ENCODE results near the gene SPATA46.
"Not testable (repeated sequence)": the region's sequence is repeated elsewhere in the genome, so short reads cannot be mapped to it uniquely, and the experiment has no call there.

Gene SPATA46, protein sequence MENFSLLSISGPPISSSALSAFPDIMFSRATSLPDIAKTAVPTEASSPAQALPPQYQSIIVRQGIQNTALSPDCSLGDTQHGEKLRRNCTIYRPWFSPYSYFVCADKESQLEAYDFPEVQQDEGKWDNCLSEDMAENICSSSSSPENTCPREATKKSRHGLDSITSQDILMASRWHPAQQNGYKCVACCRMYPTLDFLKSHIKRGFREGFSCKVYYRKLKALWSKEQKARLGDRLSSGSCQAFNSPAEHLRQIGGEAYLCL

GRCh38 chr1:162376691-162377090 lies at the start of gene SPATA46:
SPATA46 (minus strand) TSS chr1:162376854; CDS start chr1:162376790, 64 bp downstream.
- DNase-seq (ENCODE audit: low read depth) = no peak

DNA sequence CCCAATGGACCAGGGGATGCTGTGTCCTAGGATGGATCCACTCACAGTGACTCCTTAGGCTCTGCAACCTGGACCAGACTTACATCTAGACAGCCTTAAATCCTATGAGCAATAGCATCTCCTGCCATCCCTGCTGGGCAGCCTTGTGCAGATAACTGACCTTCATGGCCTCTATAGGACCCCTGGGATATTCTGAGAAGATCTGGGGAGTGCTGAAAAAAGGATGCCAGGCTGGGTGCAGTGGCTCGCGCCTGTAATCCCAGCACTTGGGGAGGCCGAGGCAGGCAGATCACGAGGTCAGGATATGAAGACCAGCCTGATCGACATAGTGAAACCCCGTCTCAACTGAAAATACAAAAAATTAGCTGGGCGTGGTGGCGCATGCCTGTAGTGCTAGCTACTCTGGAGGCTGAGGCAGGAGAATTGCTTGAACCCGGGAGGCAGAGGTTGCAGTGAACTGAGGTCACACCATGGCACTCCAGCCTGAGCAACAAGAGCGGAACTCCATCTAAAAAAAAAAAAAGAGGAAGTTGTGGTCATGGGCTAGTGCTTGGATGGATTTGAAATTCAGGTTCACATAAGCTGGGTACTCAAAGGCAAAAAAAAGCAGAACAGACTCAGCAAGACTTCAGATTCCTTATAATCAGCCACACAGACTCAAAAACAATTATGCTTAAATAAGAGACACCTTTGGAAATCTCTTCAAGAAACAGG lies 46.2 kb upstream of the SPATA46 start:
- no peak for DNase-seq (ENCODE audit: low read depth)

- DNase-seq (ENCODE audit: low read depth) = no peak
These were observed 44.9 kb upstream of the SPATA46 start for GRCh38 chr1:162421258-162422164.

GRCh38 chr1:162420120-162420519 lies 43.5 kb upstream of the SPATA46 start:
- DNase-seq (ENCODE audit: low read depth) = no peak

GRCh38 chr1:162419450-162419931 lies 42.8 kb upstream of the SPATA46 start:
- DNase-seq (ENCODE audit: low read depth) = not testable (repeated sequence)

GRCh38 chr1:162418584-162418983 lies 41.9 kb upstream of the SPATA46 start:
- DNase-seq (ENCODE audit: low read depth) = not testable (repeated sequence)

DNA sequence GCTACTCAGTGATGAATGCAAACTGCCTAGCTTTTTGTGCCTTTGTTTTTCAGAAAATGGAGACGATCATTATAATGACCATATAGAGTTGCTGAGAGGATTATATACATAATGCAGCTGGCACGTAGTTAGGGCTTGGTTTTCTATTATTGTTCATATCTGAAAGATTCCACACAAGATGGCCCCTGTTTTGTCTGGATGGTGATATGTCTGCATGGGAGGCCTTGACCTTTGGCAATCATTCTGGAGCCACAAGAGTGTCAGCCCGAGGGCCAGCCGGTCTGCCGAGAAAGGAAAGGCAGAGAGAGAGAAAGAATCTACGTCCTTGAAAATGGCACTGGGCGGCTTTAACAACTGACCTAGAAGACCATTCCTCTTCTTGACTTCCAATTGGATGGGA lies 41.0 kb upstream of the SPATA46 start:
- no peak for DNase-seq (ENCODE audit: low read depth)

- DNase-seq (ENCODE audit: low read depth) = no peak
These were observed 40.3 kb upstream of the SPATA46 start for GRCh38 chr1:162416909-162417308.

- no peak for DNase-seq (ENCODE audit: low read depth)
These were observed 39.6 kb upstream of the SPATA46 start for GRCh38 chr1:162416215-162416614.

- DNase-seq (ENCODE audit: low read depth) = no peak
These were observed 35.3 kb upstream of the SPATA46 start, which contains the start of gene SH2D1B for GRCh38 chr1:162412002-162412401. SH2D1B (minus strand) TSS chr1:162412136; CDS start chr1:162412016, 120 bp downstream.

DNA sequence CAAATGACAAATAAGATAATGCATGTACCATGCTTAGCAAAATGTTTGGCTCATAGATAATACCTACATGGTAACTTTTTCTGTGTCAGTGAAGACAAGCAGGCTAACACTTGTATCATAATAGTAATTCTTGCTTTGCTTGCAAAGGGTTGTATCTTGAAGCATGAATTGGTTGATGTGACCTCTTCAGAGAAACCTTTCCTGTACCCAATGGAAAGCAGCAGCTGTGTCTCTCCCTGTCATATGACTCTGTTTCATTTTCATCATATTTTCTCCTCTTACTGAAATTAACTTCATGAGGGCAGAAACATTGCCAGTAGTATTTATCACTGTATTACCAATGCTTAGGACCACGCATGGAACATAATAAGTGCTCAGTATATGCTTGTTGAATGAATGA lies 30.9 kb upstream of the SPATA46 start:
- no peak for DNase-seq (ENCODE audit: low read depth)

DNA sequence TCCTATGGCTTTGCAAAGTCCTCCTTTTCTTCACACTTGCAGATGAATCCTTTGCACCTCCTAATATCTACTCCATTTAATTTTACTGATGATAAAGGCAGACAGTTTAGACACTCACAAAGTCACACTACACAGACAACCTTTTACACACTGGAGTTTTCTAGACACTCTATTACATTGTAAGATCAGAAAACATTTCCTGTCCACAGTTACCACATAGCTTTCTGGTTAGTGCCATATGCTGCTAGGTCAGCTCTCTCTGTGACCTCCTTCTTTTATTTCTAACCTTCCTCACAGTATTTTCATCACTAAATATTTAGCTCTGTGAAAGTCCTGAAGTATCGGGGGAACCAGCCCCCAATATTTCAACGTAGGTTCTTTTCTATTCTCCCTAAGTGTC lies 30.2 kb upstream of the SPATA46 start:
- no peak for DNase-seq (ENCODE audit: low read depth)

DNA sequence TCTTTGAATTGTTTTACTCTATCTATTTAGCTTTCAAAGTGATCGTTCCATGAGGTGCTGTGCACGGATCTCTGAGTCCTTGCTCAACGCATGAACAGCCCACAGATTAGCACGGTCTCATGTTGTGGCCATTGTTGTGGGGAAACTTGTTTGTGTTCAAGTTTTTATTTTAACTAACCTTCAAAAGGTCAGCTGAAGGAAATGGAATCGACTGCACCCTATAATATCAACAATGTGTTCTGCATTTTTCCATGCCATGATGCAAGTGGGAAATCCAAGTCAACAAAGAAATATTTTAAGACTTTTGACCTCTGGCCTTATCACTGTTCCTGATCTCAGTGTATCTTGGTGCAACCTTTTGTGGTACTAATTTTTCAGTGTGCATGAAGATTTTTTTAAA lies 29.1 kb upstream of the SPATA46 start:
- no peak for DNase-seq (ENCODE audit: low read depth)

- DNase-seq (ENCODE audit: low read depth) = no peak
These were observed 28.0 kb upstream of the SPATA46 start for GRCh38 chr1:162404550-162405160.

GRCh38 chr1:162400790-162401355 lies 24.2 kb upstream of the SPATA46 start:
- no peak for DNase-seq (ENCODE audit: low read depth)

GRCh38 chr1:162398999-162399580 lies 22.4 kb upstream of the SPATA46 start:
- DNase-seq (ENCODE audit: low read depth) = no peak

DNA sequence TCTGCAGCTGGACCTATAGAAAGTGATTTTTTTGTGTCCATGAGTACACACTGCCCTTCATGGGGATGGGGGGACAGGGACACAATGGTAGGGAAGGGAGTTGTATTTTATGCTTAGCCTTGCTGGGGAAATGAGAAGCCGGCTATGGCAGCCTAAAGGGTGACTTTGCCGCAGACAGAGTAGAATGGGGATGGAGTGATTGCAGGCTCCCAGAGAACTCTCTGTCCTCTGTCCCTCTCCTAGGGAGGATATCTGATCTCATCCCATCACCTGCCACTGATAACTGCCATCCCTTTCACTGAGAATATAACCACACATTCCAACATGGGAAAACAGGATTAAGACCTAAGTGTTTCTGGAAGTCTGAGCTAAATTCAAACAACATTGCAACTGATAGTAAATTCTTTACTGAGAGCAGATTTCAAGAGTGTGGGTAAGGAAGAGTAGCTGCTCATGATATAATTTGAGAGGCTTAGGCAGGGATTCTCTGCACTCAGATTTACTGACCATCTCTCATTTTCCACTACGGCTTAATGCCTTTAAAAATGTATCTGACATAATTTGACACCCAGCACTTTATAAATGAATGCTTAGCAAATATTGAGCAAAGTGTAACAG lies 21.4 kb upstream of the SPATA46 start:
- DNase-seq (ENCODE audit: low read depth) = no peak

DNA sequence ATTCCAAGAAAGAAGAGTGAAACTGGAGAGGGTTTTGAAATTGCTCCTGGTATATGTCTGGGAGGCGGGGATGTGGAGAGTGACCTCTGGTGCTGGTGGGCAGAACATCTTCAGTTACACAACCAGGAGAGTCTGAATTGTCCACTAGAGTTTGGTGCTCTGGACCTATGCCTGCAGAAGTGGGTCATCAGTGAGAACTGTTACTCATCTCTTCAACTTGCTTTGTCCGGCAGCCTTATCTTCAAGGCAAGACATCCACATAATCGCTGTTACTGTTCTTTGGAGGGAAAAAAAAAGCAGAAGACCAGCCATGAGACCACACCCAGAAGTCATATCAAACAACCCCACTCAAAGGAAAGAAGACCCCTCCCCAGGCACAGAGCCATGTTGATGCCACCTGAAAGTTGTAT lies 20.4 kb upstream of the SPATA46 start:
- DNase-seq (ENCODE audit: low read depth) = no peak

- DNase-seq (ENCODE audit: low read depth) = no peak
These were observed 19.7 kb upstream of the SPATA46 start for GRCh38 chr1:162396201-162396906.

Measured in T-helper 22 cell (primary cell).